Endothelial cell of umbilical vein (primary cell): ENCODE measurements around the gene CELF5. TPM values are rescaled to one million over a fixed set of nuclear protein-coding genes. Genes with fewer than 3 reads are reported as not detected.

Experiments
- BruUV-seq: library from RNA; stranded (reverse); fragments of 400-500 nt; replicated peaks from 2 replicates; lab custom pipeline; 2021; lab: Mats Ljungman, UMichigan
- CTCF ChIA-PET: fragments of 300-600, 350-600 bp; sonication (Branson Sonifier 250); formaldehyde crosslinking; loops from one replicate; lab custom pipeline; 2021; ENCODE audit warnings: antibody characterized with exemption, inconsistent platforms; lab: Charles Lee
- POLR2A ChIA-PET: fragments of 300-600, 350-600 bp; sonication (Branson Sonifier 250); formaldehyde crosslinking; loops from one replicate; lab custom pipeline; 2021; ENCODE audit warnings: antibody characterized with exemption, inconsistent platforms; lab: Charles Lee
- DNase-seq: peaks from one replicate; pipeline ENCODE4 v3.0.0-alpha.2; 2011; ENCODE audit warnings: low read depth, low spot score
- FAIRE-seq: peaks from 2 replicates; lab custom pipeline; 2011; peaks lifted over from hg19 to GRCh38; lab: Jason Lieb, UNC
- H2AFZ ChIP-seq: 2 replicates; pipeline ENCODE4 v1.6.0; 2012; ENCODE audit warnings: low read depth, low read length, control low read depth, inconsistent platforms
- H3K27ac ChIP-seq: 2 replicates; pipeline ENCODE4 v1.5.1; 2011; ENCODE audit warnings: low read depth, mild to moderate bottlenecking, control low read depth, low read length, moderate library complexity; ENCODE audit not compliant: insufficient read depth
- H3K27me3 ChIP-seq, 2 experiments: 2 replicates each; pipeline versions ENCODE4 v1.6.0 to v1.6.1; 2011; ENCODE audit warnings: low read length in 2 of 2, mixed read lengths in 1 of 2; ENCODE audit not compliant: control insufficient read depth in 2 of 2, insufficient read depth in 2 of 2
- H3K36me3 ChIP-seq, 2 experiments: 2 replicates in 1 of 2; 3 replicates in 1 of 2; pipeline ENCODE4 v1.5.1; 2011; ENCODE audit warnings: low read length in 2 of 2, mild to moderate bottlenecking in 1 of 2, moderate library complexity in 1 of 2; ENCODE audit not compliant: control insufficient read depth in 2 of 2, insufficient read depth in 2 of 2; ENCODE audit errors: extremely low read depth in 1 of 2
- H3K4me1 ChIP-seq: 3 replicates; pipeline ENCODE4 v1.5.1; 2011; ENCODE audit warnings: mild to moderate bottlenecking, low read length; ENCODE audit not compliant: control insufficient read depth, insufficient read depth; ENCODE audit errors: extremely low read depth
- H3K4me2 ChIP-seq: 2 replicates; pipeline ENCODE4 v1.6.1; 2011; ENCODE audit warnings: low read length, control low read depth, mixed read lengths; ENCODE audit not compliant: insufficient read depth
- H3K4me3 ChIP-seq, 3 experiments: fragments of 200-600 bp in 1 of 3; sonication (generic), shearing (Covaris generic) in 1 of 3; replicated peaks in 1 of 3; 2 replicates each; pipeline ENCODE4 v1.5.1; 2011 to 2016; ENCODE audit warnings: control low read depth in 3 of 3, low read length in 3 of 3, mild to moderate bottlenecking in 2 of 3, inconsistent platforms in 1 of 3, low read depth in 1 of 3, moderate library complexity in 1 of 3; ENCODE audit not compliant: insufficient read depth in 1 of 3
- H3K79me2 ChIP-seq: 2 replicates; pipeline ENCODE4 v1.6.0; 2012; ENCODE audit warnings: low read length, inconsistent platforms; ENCODE audit not compliant: control insufficient read depth, insufficient read depth
- H3K9ac ChIP-seq: replicated peaks from 2 replicates; pipeline ENCODE3; 2011; ENCODE audit warnings: low read length, control low read depth; ENCODE audit not compliant: insufficient read depth; ENCODE audit errors: extremely low read depth
- H3K9me1 ChIP-seq: replicated peaks from 3 replicates; pipeline ENCODE4 v1.6.0; 2011; ENCODE audit warnings: mild to moderate bottlenecking, low read length; ENCODE audit not compliant: control insufficient read depth, insufficient read depth; ENCODE audit errors: extremely low read depth
- H3K9me3 ChIP-seq: replicated peaks from 2 replicates; pipeline ENCODE4 v1.5.1; 2012; ENCODE audit warnings: low read length, inconsistent platforms; ENCODE audit not compliant: control insufficient read depth, insufficient read depth
- H4K20me1 ChIP-seq: replicated peaks from 2 replicates; pipeline ENCODE3; 2011; ENCODE audit warnings: mild to moderate bottlenecking, low read length; ENCODE audit not compliant: control insufficient read depth, insufficient read depth; ENCODE audit errors: extremely low read depth
- EZH2 ChIP-seq: IDR thresholded peaks from 2 replicates; pipeline ENCODE4 v1.6.1; 2012; ENCODE audit warnings: borderline replicate concordance, low read depth, mild to moderate bottlenecking, moderate library complexity, low read length, inconsistent platforms; ENCODE audit not compliant: severe bottlenecking
- FOS ChIP-seq: IDR thresholded peaks from 2 replicates; pipeline ENCODE4 v1.6.1; 2011; ENCODE audit warnings: mild to moderate bottlenecking, low read length, moderate library complexity, borderline replicate concordance; ENCODE audit not compliant: insufficient read depth
- GATA2 ChIP-seq: IDR thresholded peaks from 2 replicates; pipeline ENCODE4 v1.7.0; 2011; ENCODE audit warnings: low read depth, mild to moderate bottlenecking, moderate library complexity, mixed read lengths, low read length; ENCODE audit not compliant: insufficient read length, insufficient read depth
- JUN ChIP-seq: IDR thresholded peaks from 2 replicates; pipeline ENCODE4 v1.6.1; 2011; ENCODE audit warnings: borderline replicate concordance, low read depth; ENCODE audit not compliant: insufficient read length, insufficient read depth
- MYC ChIP-seq: IDR thresholded peaks from one replicate; pipeline ENCODE4 v1.6.1; 2011; ENCODE audit warnings: mild to moderate bottlenecking, low read depth, low read length
- POLR2A ChIP-seq: IDR thresholded peaks from 2 replicates; pipeline ENCODE4 v1.6.1; 2012; ENCODE audit warnings: low read depth, mild to moderate bottlenecking, control low read depth, low read length
- POLR2AphosphoS5 ChIP-seq: IDR thresholded peaks from 2 replicates; pipeline ENCODE4 v1.6.1; 2012; ENCODE audit warnings: low read depth, mild to moderate bottlenecking, control low read depth, low read length, moderate library complexity; ENCODE audit not compliant: insufficient read depth
- dilution Hi-C: fragments of 300-500 bp; cut with MboI; formaldehyde crosslinking; loops from one replicate; pipeline ENCODE4 v1.15.0; 2019; ENCODE audit warnings: low sequenced_read_pairs; ENCODE audit not compliant: extremely low pct_ligation_motif_present
- intact Hi-C: fragments of 100-400 bp; cut with micrococcal nuclease; formaldehyde crosslinking; loops from one replicate; pipeline ENCODE4 v1.10.0; 2022
- polyA plus RNA-seq, 4 experiments: library from polyadenylated mRNA; depleted of rRNA in 3 of 4; stranded (reverse) in 3 of 4; unstranded in 1 of 4; fragments of >200 nt; gene quantifications; 2 replicates each; pipeline versions ENCODE4 v1.2.1 to v1.2.3, GENCODE V29; 2011 to 2012; ENCODE audit warnings: missing spikeins in 1 of 4
- total RNA-seq: library from RNA; stranded (reverse); gene quantifications from 2 replicates; pipeline ENCODE4 v1.2.3, GENCODE V29; 2021
- TF ChIP-seq, protein P1 (sequence below), 2 donors: IDR thresholded peaks; 1 replicate in 1 of 2; 2 replicates in 1 of 2; pipeline ENCODE4 v1.5.1; 2011; ENCODE audit warnings: low read length in 2 of 2, mild to moderate bottlenecking in 2 of 2, moderate library complexity in 2 of 2, control low read depth in 1 of 2, inconsistent platforms in 1 of 2, low read depth in 1 of 2; ENCODE audit not compliant: insufficient read depth in 1 of 2; ENCODE audit errors: extremely low read depth in 1 of 2
- TF ChIP-seq, protein P2 (sequence below): IDR thresholded peaks from 2 replicates; pipeline ENCODE4 v1.6.1; 2011; ENCODE audit not compliant: insufficient read depth, insufficient read length

The CELF5 gene
- total and polyA plus RNA-seq, 2 donors (not counting 3 experiments of a cell fraction or from before 2014, with no cell fraction given) = not detected

DNA sequence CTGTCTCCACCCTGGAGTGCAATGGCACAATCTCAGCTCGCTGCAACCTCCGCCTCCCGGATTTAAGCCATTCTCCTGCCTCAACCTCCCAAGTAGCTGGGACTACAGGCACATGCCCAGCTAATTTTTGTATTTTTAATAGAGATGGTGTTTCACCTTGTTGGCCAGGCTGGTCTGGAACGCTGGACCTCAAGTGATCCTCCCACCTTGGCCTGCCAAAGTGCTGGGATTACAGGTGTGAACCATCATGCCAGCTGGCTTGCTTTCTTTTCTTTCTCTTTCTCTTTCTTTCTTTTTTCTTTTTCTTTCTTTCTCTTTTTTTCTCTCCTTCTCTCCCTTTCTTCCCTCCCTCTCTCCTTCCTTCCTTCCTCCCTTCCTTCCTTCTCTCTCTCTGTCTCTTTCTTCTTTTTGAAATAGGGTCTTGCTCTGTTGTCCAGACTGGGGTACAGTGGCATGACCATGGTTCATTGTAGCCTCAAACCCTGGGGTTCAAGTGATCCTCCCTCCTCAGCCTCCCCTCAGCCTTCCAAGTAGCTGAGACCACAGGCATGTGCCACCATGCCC is 108.6 kb downstream of the CELF5 start:
- dilution Hi-C loops = no loop called here
- H3K9ac ChIP-seq = no peak overlapping the region
- H3K9me3 ChIP-seq = peaks cover 2% of the 10 kb centered on the region
- FAIRE-seq = no peak
- no peaks in the 10 kb centered on the region for H3K9me1 ChIP-seq
- intact Hi-C loops = no loop called here
- ChIA-PET POLR2A (no interaction called here), CTCF (interaction anchor here (1.5 kb wide), 1 partner anchor 96 kb away, joined by 6 read pairs; no protein-coding TSS in a partner anchor)
- no peaks in the 10 kb centered on the region for H4K20me1 ChIP-seq
- no peaks in the 10 kb centered on the region for H3K27me3 ChIP-seq
- H3K4me1 ChIP-seq = no peaks in the 10 kb centered on the region
- H3K27ac ChIP-seq = no peak overlapping the region
- no peak overlapping the region for H2AFZ ChIP-seq
- no peak for DNase-seq
- H3K36me3 ChIP-seq = no peaks in the 10 kb centered on the region
- no peak overlapping the region for H3K4me2 ChIP-seq
- H3K79me2 ChIP-seq = no peaks in the 10 kb centered on the region
- H3K4me3 ChIP-seq = no peak overlapping the region
- no TSS peak for BruUV-seq
- TF ChIP-seq GATA2 (no peak), FOS (no peak), MYC (no peak), POLR2AphosphoS5 (no peak), POLR2A (no peak), JUN (no peak), EZH2 (no peak)
- TF ChIP-seq, protein P1, sequence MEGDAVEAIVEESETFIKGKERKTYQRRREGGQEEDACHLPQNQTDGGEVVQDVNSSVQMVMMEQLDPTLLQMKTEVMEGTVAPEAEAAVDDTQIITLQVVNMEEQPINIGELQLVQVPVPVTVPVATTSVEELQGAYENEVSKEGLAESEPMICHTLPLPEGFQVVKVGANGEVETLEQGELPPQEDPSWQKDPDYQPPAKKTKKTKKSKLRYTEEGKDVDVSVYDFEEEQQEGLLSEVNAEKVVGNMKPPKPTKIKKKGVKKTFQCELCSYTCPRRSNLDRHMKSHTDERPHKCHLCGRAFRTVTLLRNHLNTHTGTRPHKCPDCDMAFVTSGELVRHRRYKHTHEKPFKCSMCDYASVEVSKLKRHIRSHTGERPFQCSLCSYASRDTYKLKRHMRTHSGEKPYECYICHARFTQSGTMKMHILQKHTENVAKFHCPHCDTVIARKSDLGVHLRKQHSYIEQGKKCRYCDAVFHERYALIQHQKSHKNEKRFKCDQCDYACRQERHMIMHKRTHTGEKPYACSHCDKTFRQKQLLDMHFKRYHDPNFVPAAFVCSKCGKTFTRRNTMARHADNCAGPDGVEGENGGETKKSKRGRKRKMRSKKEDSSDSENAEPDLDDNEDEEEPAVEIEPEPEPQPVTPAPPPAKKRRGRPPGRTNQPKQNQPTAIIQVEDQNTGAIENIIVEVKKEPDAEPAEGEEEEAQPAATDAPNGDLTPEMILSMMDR (IDR thresholded peaks at IDR 0.05; ENCODE audit: extremely low read depth in 1 of 2, insufficient read depth in 1 of 2, low read depth in 1 of 2, low read length in 2 of 2) = no peak
- TF ChIP-seq, protein P2, sequence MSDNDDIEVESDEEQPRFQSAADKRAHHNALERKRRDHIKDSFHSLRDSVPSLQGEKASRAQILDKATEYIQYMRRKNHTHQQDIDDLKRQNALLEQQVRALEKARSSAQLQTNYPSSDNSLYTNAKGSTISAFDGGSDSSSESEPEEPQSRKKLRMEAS = no peak
